NCI-H187 treated with DMSO at 0.1 percent for 48 hours (cell line): ENCODE measurements around the gene NFIB.

Source experiments
- DNase-seq: peaks from one replicate; lab custom pipeline; 2025; lab: John Stamatoyannopoulos, UW

NFIB gene

DNA sequence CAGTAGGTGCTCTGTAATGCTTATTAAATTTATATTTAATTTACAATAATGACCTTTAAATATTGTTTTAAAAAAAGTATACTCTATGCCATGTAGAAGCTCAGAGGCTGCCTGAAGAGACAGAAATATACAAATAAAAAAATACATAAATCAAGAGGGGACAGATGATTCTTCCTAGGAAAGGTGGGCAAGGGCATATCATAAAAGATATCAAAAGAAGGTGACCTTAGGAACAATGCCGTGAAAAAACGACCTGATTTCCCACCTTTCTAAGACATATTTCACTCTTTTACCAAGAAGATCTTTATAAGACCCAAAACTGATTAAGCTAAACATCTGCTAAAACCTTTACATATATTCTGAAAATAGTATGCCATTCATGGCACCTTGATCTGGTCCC, 128.9 kb downstream of the NFIB start:
- no peak for DNase-seq

DNA sequence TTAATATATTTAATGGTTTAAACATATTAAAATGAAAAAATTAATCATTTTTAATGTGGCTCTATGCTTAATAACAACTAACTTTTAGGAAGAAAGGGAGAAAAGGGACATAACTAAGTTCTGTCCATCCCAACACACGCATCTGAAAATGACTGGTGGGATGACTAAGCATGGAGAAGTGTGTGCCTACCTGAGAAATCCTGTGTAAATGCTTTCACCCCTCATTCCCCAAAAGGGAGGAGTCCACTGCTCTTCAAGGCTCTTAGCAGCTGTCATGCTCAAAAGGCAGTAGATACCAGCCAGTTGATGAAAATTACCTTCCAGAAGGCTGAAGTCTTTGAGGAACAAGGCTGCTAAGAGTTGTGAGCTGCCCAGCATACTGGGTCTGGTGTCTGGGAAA, 130.9 kb downstream of the NFIB start:
- DNase-seq, result no peak

GRCh38 chr9:14180960-14181537, 132.9 kb downstream of the NFIB start:
- DNase-seq, result no peak

GRCh38 chr9:14180093-14180959, 133.6 kb downstream of the NFIB start:
- DNase-seq, result no peak

GRCh38 chr9:14179449-14179848, 134.5 kb downstream of the NFIB start:
- DNase-seq, result no peak

- no peak for DNase-seq
Observed at GRCh38 chr9:14175778-14176177, 138.2 kb downstream of the NFIB start.

DNA sequence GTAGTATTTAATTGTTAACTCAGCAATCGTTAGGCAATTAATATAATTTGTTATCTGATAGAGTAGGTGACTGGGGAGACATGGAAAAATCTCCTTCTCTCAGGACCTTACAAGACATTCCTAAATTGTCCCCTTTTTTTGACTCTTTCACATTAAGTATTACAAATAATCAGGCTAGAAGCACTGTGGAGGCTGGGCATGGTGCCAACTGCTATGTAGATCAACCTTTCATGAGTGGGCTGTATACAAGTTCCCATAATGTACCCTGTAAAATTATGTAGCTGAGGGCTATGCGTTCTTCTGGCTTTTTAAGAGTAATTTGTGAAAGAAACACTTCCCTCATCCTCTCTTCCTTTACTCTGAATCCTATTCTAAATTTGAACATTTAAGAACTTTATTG, 140.2 kb downstream of the NFIB start:
- no peak for DNase-seq

- no peak for DNase-seq
Observed at GRCh38 chr9:14170973-14171596, 142.9 kb downstream of the NFIB start.

GRCh38 chr9:14170392-14170931, 143.5 kb downstream of the NFIB start:
- DNase-seq, result no peak

- no peak for DNase-seq
Observed at GRCh38 chr9:14168381-14168780, 145.6 kb downstream of the NFIB start.

GRCh38 chr9:14165376-14166035, 148.4 kb downstream of the NFIB start:
- peak; percentile 46 for DNase-seq

DNA sequence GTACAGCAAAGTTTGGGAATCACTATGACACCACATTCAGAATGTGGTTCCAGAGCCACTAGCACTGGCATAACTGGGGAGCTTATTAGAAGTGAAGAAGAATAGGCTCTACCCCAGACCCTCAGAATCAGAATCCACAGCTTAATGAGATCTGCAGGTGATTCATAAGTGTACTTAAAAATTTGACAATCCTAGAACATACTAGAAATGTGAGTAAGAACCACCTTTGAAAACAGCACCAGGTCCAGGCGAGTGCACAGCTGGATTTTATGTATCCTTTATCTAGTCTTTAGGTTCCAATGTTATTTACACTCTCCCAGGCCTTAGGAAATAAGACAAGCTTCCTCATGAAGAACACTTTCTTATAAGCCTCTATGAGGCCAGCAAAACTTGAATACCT, 149.0 kb downstream of the NFIB start:
- DNase-seq, result no peak

GRCh38 chr9:14159440-14160216, 154.3 kb downstream of the NFIB start:
- DNase-seq, result no peak

- no peak for DNase-seq
Observed at GRCh38 chr9:14158916-14159315, 155.0 kb downstream of the NFIB start.

DNA sequence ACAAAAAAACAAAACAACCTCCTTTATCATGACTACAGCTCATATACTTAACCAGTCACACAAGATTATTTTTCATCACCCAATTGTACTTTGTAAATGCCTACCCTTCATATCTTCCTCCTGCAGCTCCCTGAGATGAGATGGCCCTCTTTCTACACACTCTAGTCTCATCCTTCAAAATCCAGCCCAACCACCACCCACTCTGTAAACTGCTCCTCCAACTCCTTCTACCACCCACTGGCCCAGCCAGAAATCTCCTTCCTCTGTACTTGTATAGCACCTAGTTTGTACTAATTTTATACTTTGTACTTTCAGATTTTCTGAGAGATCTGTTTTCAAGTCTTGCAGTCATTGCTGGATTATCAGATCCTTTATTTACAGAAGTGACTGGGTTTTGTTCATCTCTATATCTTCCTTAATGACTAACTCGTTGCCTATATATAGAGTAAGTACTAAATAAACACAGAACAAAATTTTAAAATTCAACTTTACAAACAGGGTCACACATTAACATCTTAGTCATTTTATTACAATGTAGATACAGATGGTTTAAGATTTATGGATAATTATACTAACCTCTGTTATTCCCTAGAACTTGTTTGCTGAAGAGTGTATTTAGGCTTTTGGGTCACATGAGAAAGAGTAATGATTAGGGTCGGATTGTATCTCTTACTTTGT, 155.7 kb downstream of the NFIB start:
- DNase-seq, result no peak

DNA sequence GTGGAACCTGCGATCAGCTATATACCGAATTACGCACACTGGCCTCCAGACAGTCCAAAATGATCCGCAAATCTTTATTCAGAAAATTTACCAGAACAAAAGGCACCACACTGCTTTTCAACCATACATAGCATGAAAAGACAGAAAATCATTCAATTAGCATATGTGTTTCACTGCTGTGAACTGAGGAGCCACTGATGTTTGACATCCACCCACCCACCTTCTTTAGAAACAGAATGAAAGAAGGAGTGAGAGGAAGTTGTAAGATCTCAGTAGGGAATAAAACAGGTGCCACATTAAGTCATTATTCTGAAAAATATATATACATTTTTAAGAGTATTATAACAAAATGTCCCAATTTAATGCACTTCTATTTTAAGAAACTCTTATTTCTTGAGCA, 156.8 kb downstream of the NFIB start:
- DNase-seq, result no peak

- DNase-seq, result no peak
Observed at GRCh38 chr9:14156046-14156445, 157.9 kb downstream of the NFIB start.

DNA sequence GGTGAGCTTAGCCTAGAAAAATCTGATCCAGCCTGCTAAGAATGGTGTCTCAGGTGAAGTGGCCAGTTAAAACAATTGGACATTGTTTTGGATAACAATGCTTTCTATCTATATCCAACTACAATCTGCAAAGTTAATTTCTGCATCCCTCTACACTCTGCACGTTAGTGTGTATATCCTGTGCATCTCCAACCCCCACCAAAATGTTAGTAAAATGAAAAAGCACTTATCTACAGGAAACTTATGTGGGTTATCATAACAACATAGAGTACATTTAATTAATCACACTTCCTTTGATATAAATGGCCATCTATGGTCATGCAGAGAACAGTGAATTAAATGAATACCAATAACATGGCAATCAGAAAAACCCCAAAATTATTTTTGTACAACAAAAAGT, 158.7 kb downstream of the NFIB start:
- no peak for DNase-seq

- DNase-seq, result no peak
Observed at GRCh38 chr9:14153310-14153720, 160.6 kb downstream of the NFIB start.

DNA sequence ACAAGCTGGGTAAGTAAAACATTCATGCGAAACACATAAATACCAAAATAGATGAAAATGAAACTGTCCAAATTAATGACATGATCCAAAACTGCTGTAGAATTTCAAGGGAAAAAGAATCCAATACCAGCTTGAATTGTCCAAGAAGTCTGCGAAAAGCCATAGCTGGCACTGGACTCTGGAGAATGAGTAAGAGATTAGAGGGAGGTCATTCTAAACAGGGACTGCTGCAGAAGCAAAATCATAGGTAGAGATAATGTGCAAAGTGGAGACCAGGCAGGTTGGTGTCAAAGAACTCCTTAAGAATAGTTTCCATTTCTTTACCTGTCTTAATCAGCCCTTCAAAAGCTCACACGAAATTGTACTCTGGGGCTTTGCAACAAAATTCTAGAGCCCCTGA, 162.5 kb downstream of the NFIB start:
- DNase-seq, result no peak

DNA sequence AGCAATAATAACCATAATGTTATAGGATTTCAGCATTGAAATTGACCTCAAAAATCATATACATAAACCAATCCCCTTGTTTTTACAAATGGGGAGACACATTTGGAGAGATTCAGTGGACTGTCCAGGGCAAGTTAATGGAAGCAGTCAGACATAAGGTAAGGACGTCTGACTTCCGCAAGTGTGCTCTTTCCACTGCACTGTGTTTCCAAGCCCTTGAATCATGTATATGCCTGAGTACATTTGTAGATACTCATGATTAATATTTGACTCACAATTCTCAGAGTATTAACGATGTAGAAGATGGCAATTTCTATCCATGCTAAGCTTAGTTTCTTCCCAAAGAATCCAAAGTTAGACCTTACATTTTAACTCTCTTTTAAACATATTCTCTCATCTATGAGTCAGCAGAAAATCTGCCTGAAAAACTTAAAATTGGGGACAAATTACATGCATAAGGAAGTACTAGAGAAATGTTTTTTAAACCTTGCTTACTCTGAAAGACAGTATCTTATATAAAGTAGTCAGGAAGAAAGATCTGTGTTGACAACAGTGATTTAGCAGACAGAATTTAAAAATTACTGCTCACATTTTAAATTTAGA, 165.3 kb downstream of the NFIB start:
- DNase-seq, result no peak
